Spleen (tissue), 7 donors: ENCODE measurements around the gene HERC6.

Experiments
- POLR2AphosphoS5 ChIP-seq, 3 donors: sonication (generic); formaldehyde crosslinking; IDR thresholded peaks; one replicate each; pipeline ENCODE4 v1.5.1; 2017; ENCODE audit warnings: antibody characterized with exemption in 3 of 3
- TF ChIP-seq, protein P1 (sequence below), 11 experiments: fragments of 200-600 bp in 7 of 11; fragments of 450-650 bp in 4 of 11; sonication (generic) in 4 of 11; IDR thresholded peaks in 8 of 11; conservative IDR thresholded peaks in 3 of 11; 1 replicate in 7 of 11; 2 replicates in 4 of 11; pipeline versions ENCODE4 v1.4.0 to v1.8.0; 2016 to 2021; ENCODE audit warnings: antibody characterized with exemption in 11 of 11, inconsistent platforms in 4 of 11, mild to moderate bottlenecking in 1 of 11
- donor health status: DM: no; HTN: no; CAD: no; lungs with moderate emphysema.
- donor health status: DM: no; HTN: no; CAD: no.
- donor health status: DM: no; HTN: no; CAD: no.

DNA sequence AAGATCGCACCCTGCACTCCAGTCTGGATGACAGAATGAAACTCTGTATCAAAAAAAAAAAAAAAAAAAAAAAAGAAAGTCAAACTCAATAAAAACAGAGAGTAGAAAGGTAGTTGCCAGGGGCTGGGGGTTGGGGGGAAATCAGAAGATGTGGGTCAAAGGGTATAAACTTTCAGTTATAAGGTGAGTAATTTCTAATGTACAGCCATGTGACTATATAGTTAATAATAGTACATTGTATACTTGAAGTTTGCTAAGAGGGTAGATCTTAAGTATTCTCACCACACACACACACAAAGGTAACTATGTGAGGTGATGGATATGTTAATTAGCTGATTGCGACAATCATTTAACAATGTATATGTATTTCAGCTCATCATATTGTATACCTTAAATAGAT lies 11.5 kb downstream of the HERC6 start:
- TF ChIP-seq POLR2AphosphoS5 (IDR thresholded peaks at IDR 0.05) = no peak
- TF ChIP-seq, protein P1, sequence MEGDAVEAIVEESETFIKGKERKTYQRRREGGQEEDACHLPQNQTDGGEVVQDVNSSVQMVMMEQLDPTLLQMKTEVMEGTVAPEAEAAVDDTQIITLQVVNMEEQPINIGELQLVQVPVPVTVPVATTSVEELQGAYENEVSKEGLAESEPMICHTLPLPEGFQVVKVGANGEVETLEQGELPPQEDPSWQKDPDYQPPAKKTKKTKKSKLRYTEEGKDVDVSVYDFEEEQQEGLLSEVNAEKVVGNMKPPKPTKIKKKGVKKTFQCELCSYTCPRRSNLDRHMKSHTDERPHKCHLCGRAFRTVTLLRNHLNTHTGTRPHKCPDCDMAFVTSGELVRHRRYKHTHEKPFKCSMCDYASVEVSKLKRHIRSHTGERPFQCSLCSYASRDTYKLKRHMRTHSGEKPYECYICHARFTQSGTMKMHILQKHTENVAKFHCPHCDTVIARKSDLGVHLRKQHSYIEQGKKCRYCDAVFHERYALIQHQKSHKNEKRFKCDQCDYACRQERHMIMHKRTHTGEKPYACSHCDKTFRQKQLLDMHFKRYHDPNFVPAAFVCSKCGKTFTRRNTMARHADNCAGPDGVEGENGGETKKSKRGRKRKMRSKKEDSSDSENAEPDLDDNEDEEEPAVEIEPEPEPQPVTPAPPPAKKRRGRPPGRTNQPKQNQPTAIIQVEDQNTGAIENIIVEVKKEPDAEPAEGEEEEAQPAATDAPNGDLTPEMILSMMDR (IDR thresholded peaks at IDR 0.05 in 8 of 11, conservative IDR thresholded peaks at IDR 0.05 in 3 of 11) = no peak
